ENCODE results near the gene OR5AK2. TPM values are rescaled to one million over a fixed set of nuclear protein-coding genes. Genes with fewer than 3 reads are reported as not detected.
"Not testable (repeated sequence)": the region's sequence is repeated elsewhere in the genome, so short reads cannot be mapped to it uniquely, and the experiment has no call there.

The OR5AK2 gene, protein sequence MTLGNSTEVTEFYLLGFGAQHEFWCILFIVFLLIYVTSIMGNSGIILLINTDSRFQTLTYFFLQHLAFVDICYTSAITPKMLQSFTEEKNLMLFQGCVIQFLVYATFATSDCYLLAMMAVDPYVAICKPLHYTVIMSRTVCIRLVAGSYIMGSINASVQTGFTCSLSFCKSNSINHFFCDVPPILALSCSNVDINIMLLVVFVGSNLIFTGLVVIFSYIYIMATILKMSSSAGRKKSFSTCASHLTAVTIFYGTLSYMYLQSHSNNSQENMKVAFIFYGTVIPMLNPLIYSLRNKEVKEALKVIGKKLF
- total RNA-seq, result not detected

DNA sequence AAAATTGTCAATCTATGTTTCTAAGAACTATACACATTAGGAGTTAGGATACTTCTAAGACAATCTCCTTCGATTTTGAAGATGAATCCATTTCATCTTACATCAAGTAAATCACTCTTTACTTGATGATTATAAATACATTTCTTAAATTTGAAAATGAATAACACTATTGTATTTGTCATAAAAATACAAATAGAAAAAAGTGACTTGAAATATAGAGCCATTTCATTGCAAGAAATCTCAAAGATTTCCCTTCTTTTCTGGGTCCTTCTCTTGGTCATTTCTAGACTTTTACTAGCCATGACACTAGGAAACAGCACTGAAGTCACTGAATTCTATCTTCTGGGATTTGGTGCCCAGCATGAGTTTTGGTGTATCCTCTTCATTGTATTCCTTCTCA lies at the start of gene OR5AK2:
OR5AK2 (plus strand) TSS at position 301 of the 400 bp plus-strand sequence; CDS start at position 301, 0 bp downstream.
- no peak within 1 kb of the TSS for H3K4me3 Mint-ChIP-seq

DNA sequence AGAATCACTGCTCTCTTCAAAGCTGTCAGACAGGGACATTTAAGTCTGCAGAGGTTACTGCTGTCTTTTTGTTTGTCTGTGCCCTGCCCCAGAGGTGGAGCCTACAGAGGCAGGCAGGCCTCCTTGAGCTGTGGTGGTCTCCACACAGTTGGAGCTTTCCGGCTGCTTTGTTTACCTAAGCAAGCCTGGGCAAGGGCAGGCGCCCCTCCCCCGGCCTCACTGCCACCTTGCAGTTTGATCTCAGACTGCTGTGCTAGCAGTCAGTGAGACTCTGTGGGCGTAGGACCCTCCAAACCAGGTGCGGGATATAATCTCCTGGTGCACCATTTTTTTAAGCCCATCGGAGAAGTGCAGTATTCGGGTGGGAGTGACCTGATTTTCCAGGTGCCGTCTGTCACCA lies 43.2 kb upstream of the OR5AK2 start:
- H3K36me3 Mint-ChIP-seq; CTCF ChIA-PET; H3K4me3 Mint-ChIP-seq; DNase-seq; ATAC-seq; H3K27ac Mint-ChIP-seq; H3K4me1 Mint-ChIP-seq; H3K9me3 Mint-ChIP-seq (ENCODE audit: low read depth); H3K27me3 Mint-ChIP-seq: not testable (repeated sequence)

More for the DNA sequence above, at the start of gene OR5AK2:
- no peak for ATAC-seq
- no peaks in the 10 kb centered on the region for H3K4me1 Mint-ChIP-seq
- no peak for DNase-seq
- CTCF ChIA-PET, result no interaction called here
- H3K9me3 Mint-ChIP-seq (ENCODE audit: low read depth), result peaks cover 2% of the 10 kb centered on the region
- no peaks in the 10 kb centered on the region for H3K36me3 Mint-ChIP-seq
- H3K27ac Mint-ChIP-seq, result no peak within 1 kb of the TSS
- H3K27me3 Mint-ChIP-seq, result no peaks in the 10 kb centered on the region

DNA sequence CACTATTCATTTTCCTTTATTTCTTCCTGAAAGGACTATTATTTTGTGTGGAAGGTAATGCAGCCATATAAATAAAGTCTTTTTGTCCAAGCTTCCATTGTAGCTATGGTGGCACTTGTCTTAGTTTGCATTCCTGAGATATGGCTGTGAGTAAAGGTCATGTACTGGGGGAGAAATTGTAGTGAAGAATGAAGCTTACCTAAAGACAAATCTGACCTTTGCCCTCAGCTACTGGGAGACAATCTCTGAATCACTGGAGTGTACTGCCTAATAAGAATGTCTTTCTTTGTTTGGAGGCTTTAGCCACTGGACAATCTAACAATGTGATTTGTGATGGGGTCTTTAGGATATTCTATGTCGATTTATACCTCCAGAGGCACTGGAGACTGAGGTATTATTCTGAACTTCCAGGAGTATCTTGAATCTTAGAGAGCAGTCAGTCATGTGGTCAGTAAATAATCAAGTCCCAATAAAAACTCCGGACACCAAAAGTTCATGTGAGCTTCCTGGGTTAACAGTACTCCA lies 39.7 kb upstream of the OR5AK2 start:
- Mint-ChIP-seq H3K36me3 (no peaks in the 10 kb centered on the region), H3K27me3 (no peaks in the 10 kb centered on the region), H3K27ac (no peak overlapping the region), H3K4me3 (no peak overlapping the region), H3K4me1 (no peaks in the 10 kb centered on the region), H3K9me3 (ENCODE audit: low read depth) (peaks cover 14% of the 10 kb centered on the region)
- DNase-seq (no peak), ATAC-seq (no peak)
- CTCF ChIA-PET, result no interaction called here

DNA sequence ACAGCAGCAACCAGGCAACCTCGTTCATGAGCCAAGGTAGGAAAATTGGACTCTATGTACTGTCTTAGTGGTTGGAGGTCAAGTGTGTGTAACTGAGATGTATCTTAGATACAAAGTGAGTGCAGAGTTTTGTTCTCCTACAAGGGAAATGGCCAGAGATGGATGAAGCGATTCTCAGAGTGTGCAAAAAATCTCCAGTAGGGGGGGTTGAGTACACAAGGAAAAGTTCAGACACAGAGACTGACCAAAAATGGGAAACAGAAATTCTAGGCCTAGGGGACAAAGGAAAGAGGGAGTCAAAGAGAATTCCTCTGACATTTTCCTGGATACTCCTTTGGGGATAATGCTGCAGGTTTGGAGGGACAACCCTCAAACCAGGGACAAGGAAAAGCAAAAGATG lies 38.2 kb upstream of the OR5AK2 start:
- no peaks in the 10 kb centered on the region for H3K4me1 Mint-ChIP-seq
- no peak overlapping the region for H3K4me3 Mint-ChIP-seq
- CTCF ChIA-PET, result no interaction called here
- H3K27me3 Mint-ChIP-seq, result no peaks in the 10 kb centered on the region
- ATAC-seq (no peak), DNase-seq (no peak)
- no peaks in the 10 kb centered on the region for H3K36me3 Mint-ChIP-seq
- H3K9me3 Mint-ChIP-seq (ENCODE audit: low read depth), result peaks cover 15% of the 10 kb centered on the region
- no peak overlapping the region for H3K27ac Mint-ChIP-seq

DNA sequence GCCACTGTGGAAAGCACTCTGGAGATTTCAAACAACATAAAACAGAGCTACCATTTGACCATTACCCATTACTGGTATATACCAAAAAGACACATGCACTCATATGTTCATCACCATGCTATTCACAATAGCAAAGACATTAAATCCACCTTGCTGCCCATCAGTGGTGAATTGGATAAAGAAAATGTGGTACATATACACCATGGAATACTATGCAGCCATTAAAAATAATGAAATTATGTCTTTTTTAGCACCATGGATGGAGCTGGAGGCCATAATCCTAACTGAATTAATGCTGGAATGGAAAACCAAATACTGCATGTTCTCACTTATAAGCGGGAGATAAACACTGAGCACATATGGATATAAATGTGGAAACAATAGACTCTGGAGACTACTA lies 34.8 kb upstream of the OR5AK2 start:
- H3K27ac Mint-ChIP-seq, CTCF ChIA-PET, DNase-seq, H3K4me3 Mint-ChIP-seq, H3K27me3 Mint-ChIP-seq, H3K36me3 Mint-ChIP-seq, ATAC-seq, H3K4me1 Mint-ChIP-seq: not testable (repeated sequence)
- peaks cover 12% of the 10 kb centered on the region for H3K9me3 Mint-ChIP-seq (ENCODE audit: low read depth)

DNA sequence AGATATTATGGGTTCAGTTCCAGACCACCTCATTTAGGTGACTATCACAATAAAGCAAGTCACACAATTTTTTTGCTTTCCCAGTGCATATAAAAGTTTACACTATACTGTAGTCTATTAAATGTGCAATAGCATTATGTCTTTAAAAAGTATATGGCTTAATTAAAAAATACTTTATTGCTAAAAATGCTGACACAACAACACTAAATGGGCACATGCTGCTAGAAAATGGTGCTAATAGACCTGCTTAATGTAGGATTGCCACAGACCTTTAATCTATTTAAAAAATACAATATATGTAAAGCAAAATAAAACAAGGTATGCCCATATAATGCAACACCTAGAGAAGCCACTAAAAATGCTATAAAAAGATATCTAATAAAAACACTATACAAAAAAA lies 27.1 kb upstream of the OR5AK2 start:
- Mint-ChIP-seq H3K4me3 (no peak overlapping the region), H3K4me1 (no peaks in the 10 kb centered on the region), H3K27ac (no peak overlapping the region), H3K27me3 (no peaks in the 10 kb centered on the region), H3K9me3 (ENCODE audit: low read depth) (no peaks in the 10 kb centered on the region), H3K36me3 (no peaks in the 10 kb centered on the region)
- no peak for DNase-seq
- no peak for ATAC-seq
- CTCF ChIA-PET, result no interaction called here

DNA sequence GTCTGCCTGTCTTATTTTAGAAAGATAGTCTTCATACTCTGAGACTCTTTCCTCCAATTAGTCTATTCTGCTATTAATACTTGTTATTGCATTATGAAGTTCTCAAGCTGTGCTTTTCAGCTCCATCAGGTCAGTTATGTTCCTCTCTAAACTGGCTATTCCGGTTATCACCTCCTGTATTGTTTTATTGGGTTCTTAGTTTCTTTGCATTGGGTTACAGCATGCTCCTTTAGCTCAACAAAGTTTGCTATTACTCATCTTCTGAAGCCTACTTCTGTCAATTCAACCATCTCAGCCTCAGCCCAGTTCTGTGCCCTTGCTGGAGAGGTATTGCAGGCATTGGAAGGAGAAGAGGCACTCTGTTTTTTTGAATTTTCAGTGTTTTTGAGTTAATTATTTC lies 21.0 kb upstream of the OR5AK2 start:
- no peaks in the 10 kb centered on the region for H3K27me3 Mint-ChIP-seq
- no peak for DNase-seq
- CTCF ChIA-PET, result no interaction called here
- peaks cover 4% of the 10 kb centered on the region for H3K9me3 Mint-ChIP-seq (ENCODE audit: low read depth)
- H3K4me3 Mint-ChIP-seq, result no peak overlapping the region
- H3K36me3 Mint-ChIP-seq, result no peaks in the 10 kb centered on the region
- ATAC-seq, result no peak
- no peak overlapping the region for H3K27ac Mint-ChIP-seq
- H3K4me1 Mint-ChIP-seq, result no peaks in the 10 kb centered on the region

DNA sequence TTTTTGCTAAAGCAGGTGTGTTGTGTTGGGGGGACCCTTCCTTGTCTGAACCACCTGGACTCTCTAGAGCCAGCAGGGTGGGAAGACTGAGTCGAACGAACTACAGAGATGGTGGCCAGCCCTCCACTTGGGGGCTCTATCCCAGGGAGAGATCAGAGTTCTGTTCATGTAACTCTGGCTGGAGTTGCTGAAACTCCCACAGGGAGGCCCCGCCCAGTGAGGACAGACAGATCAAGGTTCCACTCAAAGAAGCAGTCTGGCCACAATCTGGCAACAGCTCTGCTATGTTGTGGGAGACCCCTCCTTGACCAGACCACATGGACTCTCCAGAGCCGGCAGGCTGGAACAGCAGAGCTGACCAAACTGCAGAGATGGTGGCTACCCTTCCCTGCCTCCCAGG lies 20.2 kb upstream of the OR5AK2 start:
- Mint-ChIP-seq H3K27ac (no peak overlapping the region), H3K4me3 (no peak overlapping the region), H3K27me3 (no peaks in the 10 kb centered on the region), H3K4me1 (no peaks in the 10 kb centered on the region), H3K9me3 (ENCODE audit: low read depth) (peaks cover 4% of the 10 kb centered on the region), H3K36me3 (no peaks in the 10 kb centered on the region)
- no peak for ATAC-seq
- DNase-seq, result no peak
- CTCF ChIA-PET, result no interaction called here

DNA sequence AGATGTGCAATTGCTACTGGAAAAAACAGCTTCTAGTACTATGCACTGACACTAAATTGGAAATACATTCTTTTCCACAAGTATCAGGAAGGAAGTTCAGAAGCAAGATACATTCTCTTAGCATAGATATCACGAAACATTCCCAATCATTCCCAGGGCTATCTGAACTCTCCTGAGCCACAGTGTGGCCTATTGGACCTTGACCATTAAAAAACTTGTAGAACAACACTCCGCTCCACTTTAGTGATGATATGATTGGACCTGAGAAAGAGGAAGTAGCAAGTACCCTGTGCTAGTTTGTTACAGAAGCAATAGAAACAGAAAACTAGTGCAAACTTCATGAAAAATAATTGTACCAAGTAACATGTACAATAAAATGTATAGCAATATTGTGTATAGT lies 11.4 kb upstream of the OR5AK2 start:
- Mint-ChIP-seq H3K27ac (no peak overlapping the region), H3K27me3 (no peaks in the 10 kb centered on the region), H3K4me3 (no peak overlapping the region), H3K4me1 (no peaks in the 10 kb centered on the region), H3K36me3 (no peaks in the 10 kb centered on the region), H3K9me3 (ENCODE audit: low read depth) (no peaks in the 10 kb centered on the region)
- CTCF ChIA-PET, result no interaction called here
- DNase-seq (no peak), ATAC-seq (no peak)

DNA sequence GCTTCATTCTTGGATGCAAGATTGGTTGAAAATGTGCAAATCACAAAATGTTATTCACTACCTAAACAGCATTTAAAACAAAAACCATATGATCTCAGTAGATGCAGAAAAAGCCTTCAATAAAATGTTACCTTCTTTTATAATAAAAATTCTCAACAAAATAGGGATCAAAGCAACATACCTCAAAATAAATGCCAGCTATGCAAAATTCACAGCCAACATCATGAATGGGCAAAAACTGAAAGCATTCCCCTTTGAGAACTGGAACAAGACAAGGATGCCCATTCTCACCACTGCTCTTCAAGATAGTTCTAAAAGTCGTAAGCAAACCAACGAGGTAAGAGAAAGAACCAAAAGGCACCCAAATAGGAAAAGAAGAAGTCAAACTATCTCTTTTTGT lies 2.0 kb downstream of the OR5AK2 start:
- DNase-seq (no peak), ATAC-seq (no peak)
- Mint-ChIP-seq H3K4me1 (no peaks in the 10 kb centered on the region), H3K27me3 (no peaks in the 10 kb centered on the region), H3K9me3 (ENCODE audit: low read depth) (peaks cover 3% of the 10 kb centered on the region), H3K27ac (no peak overlapping the region), H3K4me3 (no peak overlapping the region), H3K36me3 (no peaks in the 10 kb centered on the region)
- CTCF ChIA-PET, result no interaction called here

DNA sequence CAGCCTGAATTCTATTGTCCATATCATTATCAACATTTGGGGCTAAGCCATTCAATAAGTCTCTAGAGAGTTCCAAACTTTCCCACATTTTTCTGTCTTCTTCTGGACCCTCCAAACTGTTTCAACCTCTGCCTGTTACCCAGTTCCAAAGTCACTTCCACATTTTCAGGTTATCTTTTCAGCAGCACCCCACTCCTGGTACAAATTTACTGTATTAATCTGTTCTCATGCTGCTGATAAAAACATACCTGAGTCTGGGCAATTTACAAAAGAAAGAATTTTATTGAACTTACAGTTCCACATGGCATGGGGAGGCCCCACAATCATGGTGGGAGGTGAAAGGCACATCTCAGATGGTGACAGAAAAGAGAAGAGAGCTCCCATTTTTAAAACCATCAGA lies 5.8 kb downstream of the OR5AK2 start:
- no peak overlapping the region for H3K27ac Mint-ChIP-seq
- H3K27me3 Mint-ChIP-seq, result no peaks in the 10 kb centered on the region
- H3K4me1 Mint-ChIP-seq, result no peaks in the 10 kb centered on the region
- CTCF ChIA-PET, result no interaction called here
- ATAC-seq (no peak), DNase-seq (no peak)
- H3K4me3 Mint-ChIP-seq, result no peak overlapping the region
- no peaks in the 10 kb centered on the region for H3K36me3 Mint-ChIP-seq
- H3K9me3 Mint-ChIP-seq (ENCODE audit: low read depth), result peaks cover 7% of the 10 kb centered on the region

DNA sequence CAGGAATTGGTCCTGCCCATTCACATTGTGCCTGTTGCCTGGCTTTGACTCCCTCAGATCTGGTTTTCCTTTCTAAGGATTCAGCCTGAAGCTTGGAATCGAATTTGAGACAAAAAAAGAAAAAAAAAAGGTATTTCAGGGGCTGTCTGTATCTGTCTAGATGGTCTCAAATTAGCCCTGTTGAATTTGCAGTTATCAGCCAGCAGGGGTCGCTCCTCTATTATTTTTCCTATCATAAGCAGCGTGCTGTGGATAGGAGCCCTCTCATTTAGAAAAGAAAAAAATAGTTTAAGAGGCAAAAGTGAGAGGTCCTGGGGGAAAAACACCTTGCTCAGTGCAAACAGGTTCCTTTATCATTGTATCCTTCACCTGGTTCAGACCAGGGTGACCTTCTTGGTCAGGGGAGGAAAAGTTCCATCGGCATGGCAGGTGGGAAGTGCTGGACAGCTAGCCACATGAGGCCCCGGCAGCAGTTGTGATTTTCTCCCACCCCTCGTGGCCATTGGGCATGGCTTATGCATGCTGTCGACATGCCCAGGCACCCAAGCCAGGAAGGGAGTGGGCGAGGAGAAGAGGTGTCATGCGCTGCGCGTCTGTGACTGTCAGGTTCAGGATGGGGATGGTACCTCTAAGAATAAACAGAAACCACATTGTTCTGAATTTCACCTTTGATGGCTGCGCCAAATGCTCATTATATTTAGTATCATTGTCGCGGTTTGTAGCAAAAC lies 13.1 kb downstream of the OR5AK2 start:
- no peak overlapping the region for H3K4me3 Mint-ChIP-seq
- H3K4me1 Mint-ChIP-seq, result no peaks in the 10 kb centered on the region
- H3K27ac Mint-ChIP-seq, result no peak overlapping the region
- H3K9me3 Mint-ChIP-seq (ENCODE audit: low read depth), result peaks cover 3% of the 10 kb centered on the region
- CTCF ChIA-PET, result interaction anchor here (0.6 kb wide), 1 partner anchor 248 kb away, joined by 3 read pairs; no protein-coding TSS in a partner anchor
- no peaks in the 10 kb centered on the region for H3K27me3 Mint-ChIP-seq
- no peak for DNase-seq
- no peaks in the 10 kb centered on the region for H3K36me3 Mint-ChIP-seq
- no peak for ATAC-seq

DNA sequence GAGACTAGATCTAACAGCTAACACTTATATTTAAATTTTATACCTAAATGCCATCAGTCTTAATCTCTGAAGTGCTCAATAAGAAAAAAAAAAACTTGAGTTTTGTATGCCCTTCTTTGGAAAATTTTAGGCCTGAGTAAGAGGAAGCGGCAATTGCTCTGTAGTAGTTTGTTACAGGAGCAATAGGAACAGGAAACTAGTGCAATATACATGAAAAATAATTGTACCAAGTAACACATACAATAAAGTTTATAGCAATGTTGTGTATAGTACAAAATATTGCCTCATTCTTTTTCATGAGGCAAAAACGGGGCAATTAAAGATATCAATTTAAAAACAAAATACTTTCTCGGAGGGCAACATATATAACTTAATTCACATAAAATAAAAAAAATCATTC lies 19.7 kb downstream of the OR5AK2 start:
- ATAC-seq, result no peak
- no peak overlapping the region for H3K4me3 Mint-ChIP-seq
- no peaks in the 10 kb centered on the region for H3K36me3 Mint-ChIP-seq
- no peak for DNase-seq
- CTCF ChIA-PET, result no interaction called here
- peaks cover 6% of the 10 kb centered on the region for H3K9me3 Mint-ChIP-seq (ENCODE audit: low read depth)
- H3K27ac Mint-ChIP-seq, result no peak overlapping the region
- no peaks in the 10 kb centered on the region for H3K4me1 Mint-ChIP-seq
- no peaks in the 10 kb centered on the region for H3K27me3 Mint-ChIP-seq

DNA sequence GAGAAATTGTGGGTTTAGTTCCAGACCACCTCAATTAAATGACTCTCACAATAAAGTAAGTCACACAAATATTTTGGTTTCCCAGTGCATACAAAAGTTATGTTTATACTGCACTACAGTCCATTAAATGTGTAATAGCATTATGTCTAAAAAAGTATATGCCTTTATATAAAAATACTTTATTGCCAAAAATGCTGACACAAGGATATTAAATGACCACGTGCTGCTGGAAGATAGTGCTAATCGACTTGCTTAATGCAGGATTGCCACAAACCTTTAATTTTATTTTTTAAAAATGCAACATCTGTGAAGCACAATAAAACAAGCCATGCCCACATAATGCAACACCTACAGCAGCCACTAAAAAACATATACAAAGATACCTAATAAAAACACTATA lies 27.0 kb downstream of the OR5AK2 start:
- CTCF ChIA-PET, result no interaction called here

More for the DNA sequence above, 27.0 kb downstream of the OR5AK2 start:
- ATAC-seq, result no peak
- H3K4me3 Mint-ChIP-seq, result no peak overlapping the region
- no peaks in the 10 kb centered on the region for H3K27me3 Mint-ChIP-seq
- no peak overlapping the region for H3K27ac Mint-ChIP-seq
- peaks cover 4% of the 10 kb centered on the region for H3K9me3 Mint-ChIP-seq (ENCODE audit: low read depth)
- no peaks in the 10 kb centered on the region for H3K36me3 Mint-ChIP-seq
- H3K4me1 Mint-ChIP-seq, result no peaks in the 10 kb centered on the region
- DNase-seq, result no peak

Measured in activated CD8-positive, alpha-beta memory T cell treated with anti-CD3 and anti-CD28 coated beads, Interleukin-2, amount 10 ng/mL, durations not matched to agents 7 days and 5 days (primary cell).